ENCODE data around the gene HMCES.

The HMCES gene

GRCh38 chr3:129315223-129315997 lies 36.7 kb downstream of the HMCES start:
- DNase-seq = no peak
- H3K4me3 ChIP-seq (ENCODE audit: low read depth, low read length) = peak overlapping the region; percentile 95
- H3K36me3 ChIP-seq = peaks cover 11% of the 10 kb centered on the region; the same call in 1 of the 2 replicates
- TF ChIP-seq, protein P1, sequence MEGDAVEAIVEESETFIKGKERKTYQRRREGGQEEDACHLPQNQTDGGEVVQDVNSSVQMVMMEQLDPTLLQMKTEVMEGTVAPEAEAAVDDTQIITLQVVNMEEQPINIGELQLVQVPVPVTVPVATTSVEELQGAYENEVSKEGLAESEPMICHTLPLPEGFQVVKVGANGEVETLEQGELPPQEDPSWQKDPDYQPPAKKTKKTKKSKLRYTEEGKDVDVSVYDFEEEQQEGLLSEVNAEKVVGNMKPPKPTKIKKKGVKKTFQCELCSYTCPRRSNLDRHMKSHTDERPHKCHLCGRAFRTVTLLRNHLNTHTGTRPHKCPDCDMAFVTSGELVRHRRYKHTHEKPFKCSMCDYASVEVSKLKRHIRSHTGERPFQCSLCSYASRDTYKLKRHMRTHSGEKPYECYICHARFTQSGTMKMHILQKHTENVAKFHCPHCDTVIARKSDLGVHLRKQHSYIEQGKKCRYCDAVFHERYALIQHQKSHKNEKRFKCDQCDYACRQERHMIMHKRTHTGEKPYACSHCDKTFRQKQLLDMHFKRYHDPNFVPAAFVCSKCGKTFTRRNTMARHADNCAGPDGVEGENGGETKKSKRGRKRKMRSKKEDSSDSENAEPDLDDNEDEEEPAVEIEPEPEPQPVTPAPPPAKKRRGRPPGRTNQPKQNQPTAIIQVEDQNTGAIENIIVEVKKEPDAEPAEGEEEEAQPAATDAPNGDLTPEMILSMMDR (IDR thresholded peaks at IDR 0.05; ENCODE audit: low read depth, low read length) = no peak
- no peaks in the 10 kb centered on the region for H3K9me3 ChIP-seq
- peaks cover 14% of the 10 kb centered on the region for H3K4me1 ChIP-seq
- H3K27me3 ChIP-seq = no peaks in the 10 kb centered on the region

DNA sequence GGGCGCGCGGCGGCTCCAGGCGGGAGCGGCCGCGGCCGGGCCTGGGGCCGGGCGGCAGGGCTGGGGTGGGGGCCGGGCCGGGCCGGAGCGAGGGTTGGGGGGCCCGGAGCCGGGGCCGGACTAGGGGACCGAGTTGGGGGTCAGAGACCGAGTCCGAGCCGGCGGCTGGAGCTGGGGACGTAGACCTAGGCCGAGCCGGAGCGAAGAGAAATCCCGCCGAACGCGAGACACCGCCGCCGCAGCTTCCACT lies 37.3 kb downstream of the HMCES start:
- peaks cover 14% of the 10 kb centered on the region for H3K4me1 ChIP-seq
- no peak for DNase-seq
- peaks cover 11% of the 10 kb centered on the region; the same call in 1 of the 2 replicates for H3K36me3 ChIP-seq
- H3K27me3 ChIP-seq = no peaks in the 10 kb centered on the region
- no peaks in the 10 kb centered on the region for H3K9me3 ChIP-seq
- TF ChIP-seq, protein P1 (IDR thresholded peaks at IDR 0.05; ENCODE audit: low read depth, low read length) = no peak
- H3K4me3 ChIP-seq (ENCODE audit: low read depth, low read length) = peak overlapping the region; percentile 95

- TF ChIP-seq, protein P1 (IDR thresholded peaks at IDR 0.05; ENCODE audit: low read depth, low read length) = peak; percentile 53
- peaks cover 14% of the 10 kb centered on the region for H3K4me1 ChIP-seq
- H3K27me3 ChIP-seq = no peaks in the 10 kb centered on the region
- peaks cover 11% of the 10 kb centered on the region; the same call in 1 of the 2 replicates for H3K36me3 ChIP-seq
- H3K4me3 ChIP-seq (ENCODE audit: low read depth, low read length) = peak overlapping the region; percentile 95
- H3K9me3 ChIP-seq = no peaks in the 10 kb centered on the region
- peak; percentile 89 for DNase-seq
Observed at GRCh38 chr3:129316248-129317013, 37.8 kb downstream of the HMCES start.

GRCh38 chr3:129317014-129317771 lies 38.5 kb downstream of the HMCES start:
- Histone ChIP-seq H3K9me3 (no peaks in the 10 kb centered on the region), H3K4me3 (ENCODE audit: low read depth, low read length) (peak overlapping the region; percentile 95), H3K36me3 (peaks cover 11% of the 10 kb centered on the region; the same call in 1 of the 2 replicates), H3K4me1 (peaks cover 14% of the 10 kb centered on the region), H3K27me3 (no peaks in the 10 kb centered on the region)
- TF ChIP-seq, protein P1 (IDR thresholded peaks at IDR 0.05; ENCODE audit: low read depth, low read length) = no peak
- DNase-seq = no peak

DNA sequence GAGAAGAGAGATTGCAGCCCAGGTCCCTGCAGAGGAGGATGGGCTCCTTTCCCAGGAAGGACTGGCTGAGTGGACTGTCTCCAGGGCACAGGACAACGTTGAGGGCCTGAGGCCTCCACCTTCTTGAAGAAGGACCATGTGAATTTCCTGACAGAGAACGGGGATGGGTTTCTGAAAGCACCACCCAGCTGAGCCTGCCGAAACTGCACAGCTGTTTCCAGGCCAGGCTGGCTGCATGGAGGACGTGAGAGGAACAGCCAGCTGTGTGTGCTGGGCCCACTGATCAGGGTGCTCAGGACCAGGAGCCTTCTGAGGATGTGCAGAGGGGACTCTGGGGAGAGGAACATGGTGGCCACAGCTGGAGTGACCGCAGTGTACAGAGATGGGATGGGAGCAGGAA lies 39.2 kb downstream of the HMCES start:
- TF ChIP-seq, protein P1 (IDR thresholded peaks at IDR 0.05; ENCODE audit: low read depth, low read length) = no peak
- no peak for DNase-seq
- no peak overlapping the region for H3K4me3 ChIP-seq (ENCODE audit: low read depth, low read length)
- no peaks in the 10 kb centered on the region for H3K27me3 ChIP-seq
- H3K36me3 ChIP-seq = peaks cover 11% of the 10 kb centered on the region; the same call in 1 of the 2 replicates
- no peaks in the 10 kb centered on the region for H3K9me3 ChIP-seq
- peaks cover 9% of the 10 kb centered on the region for H3K4me1 ChIP-seq

All from BE2C (cell line).